ENCODE results near the gene STKLD1.

DNA sequence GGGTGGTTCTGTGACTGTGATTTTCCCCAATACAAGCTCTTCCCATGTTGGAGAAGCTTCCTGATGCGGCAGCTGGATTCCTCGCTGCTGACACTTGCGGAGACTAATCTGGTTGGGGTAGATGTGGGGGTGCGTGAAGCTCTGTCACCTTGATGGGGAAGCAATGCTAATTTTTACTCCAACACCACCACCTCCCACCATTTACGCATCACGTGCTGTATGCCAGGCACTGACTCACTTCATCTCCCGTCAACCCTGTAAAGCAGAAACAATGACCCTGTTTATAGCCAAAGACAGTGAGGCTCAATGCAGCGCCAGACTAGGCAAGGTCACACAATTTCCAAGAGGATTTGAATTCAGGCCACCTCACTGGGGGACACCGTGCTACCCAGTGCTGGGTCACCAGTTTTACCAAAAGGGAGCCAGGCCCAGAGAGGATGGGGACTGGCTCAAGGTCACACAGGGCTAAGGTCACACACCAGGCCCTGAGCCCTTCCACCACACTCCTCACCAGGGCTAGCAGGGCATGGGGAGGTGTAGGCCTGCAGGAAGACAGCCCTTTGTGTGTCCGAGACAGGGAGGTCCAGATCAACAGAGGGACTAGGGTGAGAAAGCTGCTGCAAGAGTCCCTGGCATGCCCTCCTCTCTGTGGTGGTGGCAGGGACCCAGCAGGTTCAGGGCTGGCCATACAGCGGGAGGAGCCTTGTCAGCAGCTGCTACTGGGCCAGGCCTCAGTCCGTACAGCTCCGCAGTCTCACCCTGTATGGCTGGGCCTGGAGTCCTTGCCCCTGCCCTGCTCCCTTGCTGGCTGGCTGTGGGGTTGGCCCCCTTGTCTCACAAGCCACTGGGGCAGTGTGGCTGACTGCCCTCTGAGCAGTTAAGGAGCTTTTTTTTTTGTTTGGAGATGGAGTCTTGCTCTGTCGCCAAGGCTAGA lies 3.3 kb downstream of the STKLD1 start:
- TF ChIP-seq ZNF423 (tag by site-specific recombination; IDR thresholded peaks at IDR 0.05), result no peak
- no peak for TF ChIP-seq REST (tag by site-specific recombination; IDR thresholded peaks at IDR 0.05)
- TF ChIP-seq ZNF146 (tag by site-specific recombination; IDR thresholded peaks at IDR 0.05), result no peak
- TF ChIP-seq, protein P1, sequence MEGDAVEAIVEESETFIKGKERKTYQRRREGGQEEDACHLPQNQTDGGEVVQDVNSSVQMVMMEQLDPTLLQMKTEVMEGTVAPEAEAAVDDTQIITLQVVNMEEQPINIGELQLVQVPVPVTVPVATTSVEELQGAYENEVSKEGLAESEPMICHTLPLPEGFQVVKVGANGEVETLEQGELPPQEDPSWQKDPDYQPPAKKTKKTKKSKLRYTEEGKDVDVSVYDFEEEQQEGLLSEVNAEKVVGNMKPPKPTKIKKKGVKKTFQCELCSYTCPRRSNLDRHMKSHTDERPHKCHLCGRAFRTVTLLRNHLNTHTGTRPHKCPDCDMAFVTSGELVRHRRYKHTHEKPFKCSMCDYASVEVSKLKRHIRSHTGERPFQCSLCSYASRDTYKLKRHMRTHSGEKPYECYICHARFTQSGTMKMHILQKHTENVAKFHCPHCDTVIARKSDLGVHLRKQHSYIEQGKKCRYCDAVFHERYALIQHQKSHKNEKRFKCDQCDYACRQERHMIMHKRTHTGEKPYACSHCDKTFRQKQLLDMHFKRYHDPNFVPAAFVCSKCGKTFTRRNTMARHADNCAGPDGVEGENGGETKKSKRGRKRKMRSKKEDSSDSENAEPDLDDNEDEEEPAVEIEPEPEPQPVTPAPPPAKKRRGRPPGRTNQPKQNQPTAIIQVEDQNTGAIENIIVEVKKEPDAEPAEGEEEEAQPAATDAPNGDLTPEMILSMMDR (tag by site-specific recombination; IDR thresholded peaks at IDR 0.05), result no peak
- no peak for TF ChIP-seq ZNF785 (tag by site-specific recombination; IDR thresholded peaks at IDR 0.05)
- no peak for TF ChIP-seq ZBTB21 (tag by site-specific recombination; IDR thresholded peaks at IDR 0.05)
- no peak for TF ChIP-seq ZNF510 (tag by site-specific recombination; IDR thresholded peaks at IDR 0.05; ENCODE audit: insufficient replicate concordance)
- TF ChIP-seq, protein P2, sequence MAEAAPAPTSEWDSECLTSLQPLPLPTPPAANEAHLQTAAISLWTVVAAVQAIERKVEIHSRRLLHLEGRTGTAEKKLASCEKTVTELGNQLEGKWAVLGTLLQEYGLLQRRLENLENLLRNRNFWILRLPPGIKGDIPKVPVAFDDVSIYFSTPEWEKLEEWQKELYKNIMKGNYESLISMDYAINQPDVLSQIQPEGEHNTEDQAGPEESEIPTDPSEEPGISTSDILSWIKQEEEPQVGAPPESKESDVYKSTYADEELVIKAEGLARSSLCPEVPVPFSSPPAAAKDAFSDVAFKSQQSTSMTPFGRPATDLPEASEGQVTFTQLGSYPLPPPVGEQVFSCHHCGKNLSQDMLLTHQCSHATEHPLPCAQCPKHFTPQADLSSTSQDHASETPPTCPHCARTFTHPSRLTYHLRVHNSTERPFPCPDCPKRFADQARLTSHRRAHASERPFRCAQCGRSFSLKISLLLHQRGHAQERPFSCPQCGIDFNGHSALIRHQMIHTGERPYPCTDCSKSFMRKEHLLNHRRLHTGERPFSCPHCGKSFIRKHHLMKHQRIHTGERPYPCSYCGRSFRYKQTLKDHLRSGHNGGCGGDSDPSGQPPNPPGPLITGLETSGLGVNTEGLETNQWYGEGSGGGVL (tag by site-specific recombination; IDR thresholded peaks at IDR 0.05), result no peak
- no peak for TF ChIP-seq ZNF274 (IDR thresholded peaks at IDR 0.05; ENCODE audit: low read length)
- no peak for TF ChIP-seq ZNF274 (tag by site-specific recombination; IDR thresholded peaks at IDR 0.05; ENCODE audit: borderline replicate concordance)
- TF ChIP-seq, protein P3, sequence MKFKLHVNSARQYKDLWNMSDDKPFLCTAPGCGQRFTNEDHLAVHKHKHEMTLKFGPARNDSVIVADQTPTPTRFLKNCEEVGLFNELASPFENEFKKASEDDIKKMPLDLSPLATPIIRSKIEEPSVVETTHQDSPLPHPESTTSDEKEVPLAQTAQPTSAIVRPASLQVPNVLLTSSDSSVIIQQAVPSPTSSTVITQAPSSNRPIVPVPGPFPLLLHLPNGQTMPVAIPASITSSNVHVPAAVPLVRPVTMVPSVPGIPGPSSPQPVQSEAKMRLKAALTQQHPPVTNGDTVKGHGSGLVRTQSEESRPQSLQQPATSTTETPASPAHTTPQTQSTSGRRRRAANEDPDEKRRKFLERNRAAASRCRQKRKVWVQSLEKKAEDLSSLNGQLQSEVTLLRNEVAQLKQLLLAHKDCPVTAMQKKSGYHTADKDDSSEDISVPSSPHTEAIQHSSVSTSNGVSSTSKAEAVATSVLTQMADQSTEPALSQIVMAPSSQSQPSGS (tag by site-specific recombination; IDR thresholded peaks at IDR 0.05; ENCODE audit: low read depth), result no peak
- TF ChIP-seq ZNF433 (tag by site-specific recombination; IDR thresholded peaks at IDR 0.05; ENCODE audit: low read depth), result no peak
- no peak for TF ChIP-seq ZNF133 (tag by site-specific recombination; IDR thresholded peaks at IDR 0.05)
- no peak for TF ChIP-seq ZNF23 (tag by site-specific recombination; IDR thresholded peaks at IDR 0.05; ENCODE audit: borderline replicate concordance)
- no peak for TF ChIP-seq ZNF660 (tag by site-specific recombination; IDR thresholded peaks at IDR 0.05)
